GM12875 (cell line): ENCODE data around the gene PNRC1.

Source experiments
- H3K4me3 ChIP-seq: one replicate; pipeline ENCODE4 v1.5.1; 2011; ENCODE audit warnings: low read depth, low read length, control low read depth
- CTCF ChIP-seq: IDR thresholded peaks from 2 replicates; pipeline ENCODE4 v1.5.1; 2011; ENCODE audit warnings: low read depth, mild to moderate bottlenecking, control low read depth, inconsistent platforms, low read length, moderate library complexity, borderline replicate concordance; ENCODE audit not compliant: insufficient read depth

Gene PNRC1

GRCh38 chr6:89081423-89082322, 1.1 kb downstream of the PNRC1 start:
- peak overlapping the region; percentile 90 for H3K4me3 ChIP-seq
- no peak for TF ChIP-seq CTCF

- no peak for TF ChIP-seq CTCF
- peak overlapping the region; percentile 87 for H3K4me3 ChIP-seq
Observed at GRCh38 chr6:89082486-89082891, 1.9 kb downstream of the PNRC1 start.

- no peak for TF ChIP-seq CTCF
- no peak overlapping the region for H3K4me3 ChIP-seq
Observed at GRCh38 chr6:89084542-89084941, 4.0 kb downstream of the PNRC1 start.

- TF ChIP-seq CTCF: no peak
- H3K4me3 ChIP-seq: no peak overlapping the region
Observed at GRCh38 chr6:89084954-89085353, 4.4 kb downstream of the PNRC1 start.

GRCh38 chr6:89085409-89086205, 5.1 kb downstream of the PNRC1 start:
- no peak for TF ChIP-seq CTCF
- no peak overlapping the region for H3K4me3 ChIP-seq

- no peak for TF ChIP-seq CTCF
- H3K4me3 ChIP-seq: no peak overlapping the region
Observed at GRCh38 chr6:89087881-89088280, 7.3 kb downstream of the PNRC1 start.

- no peak overlapping the region for H3K4me3 ChIP-seq
- TF ChIP-seq CTCF: no peak
Observed at GRCh38 chr6:89098461-89098860, 17.9 kb downstream of the PNRC1 start.
